Keratinocyte (primary cell): ENCODE results near the gene SLC12A8.

Experiments used
- EZH2 ChIP-seq: IDR thresholded peaks from one replicate; pipeline ENCODE4 v1.6.1; 2012; ENCODE audit warnings: inconsistent platforms, mild to moderate bottlenecking, low read length, moderate library complexity
- TF ChIP-seq, protein P1 (sequence below), 3 experiments: IDR thresholded peaks in 1 of 3; conservative IDR thresholded peaks in 1 of 3; optimal IDR thresholded peaks in 1 of 3; 2 replicates in 2 of 3; 3 replicates in 1 of 3; pipeline versions ENCODE3 to v1.5.1; 2011; ENCODE audit warnings: low read length in 3 of 3, mild to moderate bottlenecking in 3 of 3, moderate library complexity in 2 of 3, control low read depth in 1 of 3, inconsistent platforms in 1 of 3; ENCODE audit not compliant: insufficient read depth in 2 of 3; ENCODE audit errors: extremely low read depth in 1 of 3

DNA sequence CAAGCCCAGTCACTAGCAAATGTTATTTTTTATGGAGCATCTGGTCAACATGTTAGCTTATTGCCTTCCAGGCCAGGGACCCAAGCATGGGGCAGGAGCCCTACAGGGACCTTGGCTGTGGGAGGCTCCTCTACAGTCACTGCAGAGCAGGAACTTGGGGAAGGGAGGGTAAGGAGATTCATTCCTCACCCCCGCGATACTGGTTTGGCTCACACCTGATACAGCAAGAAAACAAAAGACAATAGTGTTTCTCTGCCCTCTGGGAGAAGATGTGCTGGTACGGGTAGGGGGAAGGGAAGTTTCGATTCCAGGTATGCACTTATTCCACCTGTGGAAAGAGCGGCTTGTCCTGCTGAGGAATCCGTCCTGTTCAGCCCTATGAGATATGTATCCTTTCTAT, 77.6 kb downstream of the SLC12A8 start:
- TF ChIP-seq, protein P1, sequence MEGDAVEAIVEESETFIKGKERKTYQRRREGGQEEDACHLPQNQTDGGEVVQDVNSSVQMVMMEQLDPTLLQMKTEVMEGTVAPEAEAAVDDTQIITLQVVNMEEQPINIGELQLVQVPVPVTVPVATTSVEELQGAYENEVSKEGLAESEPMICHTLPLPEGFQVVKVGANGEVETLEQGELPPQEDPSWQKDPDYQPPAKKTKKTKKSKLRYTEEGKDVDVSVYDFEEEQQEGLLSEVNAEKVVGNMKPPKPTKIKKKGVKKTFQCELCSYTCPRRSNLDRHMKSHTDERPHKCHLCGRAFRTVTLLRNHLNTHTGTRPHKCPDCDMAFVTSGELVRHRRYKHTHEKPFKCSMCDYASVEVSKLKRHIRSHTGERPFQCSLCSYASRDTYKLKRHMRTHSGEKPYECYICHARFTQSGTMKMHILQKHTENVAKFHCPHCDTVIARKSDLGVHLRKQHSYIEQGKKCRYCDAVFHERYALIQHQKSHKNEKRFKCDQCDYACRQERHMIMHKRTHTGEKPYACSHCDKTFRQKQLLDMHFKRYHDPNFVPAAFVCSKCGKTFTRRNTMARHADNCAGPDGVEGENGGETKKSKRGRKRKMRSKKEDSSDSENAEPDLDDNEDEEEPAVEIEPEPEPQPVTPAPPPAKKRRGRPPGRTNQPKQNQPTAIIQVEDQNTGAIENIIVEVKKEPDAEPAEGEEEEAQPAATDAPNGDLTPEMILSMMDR (optimal IDR thresholded peaks at IDR 0.05 in 1 of 3, IDR thresholded peaks at IDR 0.05 in 1 of 3, conservative IDR thresholded peaks at IDR 0.05 in 1 of 3; ENCODE audit: extremely low read depth in 1 of 3, insufficient read depth in 2 of 3, low read length in 3 of 3) = no peak
- TF ChIP-seq EZH2 = no peak
